ENCODE data around the gene CNEP1R1.

GRCh38 chr16:50010212-50010611 lies 14.8 kb upstream of the CNEP1R1 start:
- no peak for TF ChIP-seq CTCF (IDR thresholded peaks at IDR 0.05)
- TF ChIP-seq POLR2A (IDR thresholded peaks at IDR 0.05): no peak

Measured in esophagus squamous epithelium (tissue), 4 donors.